Measurements from ENCODE around the gene KIF4A. TPM values are rescaled to one million over a fixed set of nuclear protein-coding genes. Genes with fewer than 3 reads are reported as not detected.
"Not testable (repeated sequence)": the region's sequence is repeated elsewhere in the genome, so short reads cannot be mapped to it uniquely, and the experiment has no call there.

The KIF4A gene
- total RNA-seq, 6 experiments from 2014 or later = 10.7 to 30.2 (median 25.8) TPM

DNA sequence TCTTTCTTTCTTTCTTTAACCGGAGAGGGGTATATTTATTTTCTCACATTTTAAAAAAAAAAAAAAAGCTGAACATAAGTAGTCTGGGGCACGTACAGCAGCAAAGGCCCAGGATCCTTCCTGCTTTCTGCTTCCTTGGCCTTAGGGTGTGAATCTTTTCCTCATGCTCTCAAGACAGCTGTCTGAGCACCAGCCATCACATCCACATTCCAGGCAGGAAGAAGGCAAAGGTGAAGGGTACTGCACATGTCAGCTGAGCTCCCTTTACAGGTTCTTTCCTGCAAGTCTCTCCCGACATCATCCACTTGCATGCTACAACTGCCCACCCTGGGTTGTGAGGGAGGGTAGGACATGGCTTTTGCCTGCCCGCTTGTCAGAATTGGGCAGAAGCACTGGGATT is 69.6 kb downstream of the KIF4A start:
- Mint-ChIP-seq H3K9me3 (no peaks in the 10 kb centered on the region), H3K27ac (no peak overlapping the region), H3K4me1 (ENCODE audit: low read depth) (no peaks in the 10 kb centered on the region), H3K36me3 (ENCODE audit: low read depth) (peaks cover 8% of the 10 kb centered on the region; the same call in 1 of the 2 replicates), H3K4me3 (no peak overlapping the region), H3K27me3 (ENCODE audit: insufficient read depth) (no peaks in the 10 kb centered on the region)
- TF ChIP-seq CTCF (IDR thresholded peaks at IDR 0.05) = no peak
- no peak for DNase-seq

DNA sequence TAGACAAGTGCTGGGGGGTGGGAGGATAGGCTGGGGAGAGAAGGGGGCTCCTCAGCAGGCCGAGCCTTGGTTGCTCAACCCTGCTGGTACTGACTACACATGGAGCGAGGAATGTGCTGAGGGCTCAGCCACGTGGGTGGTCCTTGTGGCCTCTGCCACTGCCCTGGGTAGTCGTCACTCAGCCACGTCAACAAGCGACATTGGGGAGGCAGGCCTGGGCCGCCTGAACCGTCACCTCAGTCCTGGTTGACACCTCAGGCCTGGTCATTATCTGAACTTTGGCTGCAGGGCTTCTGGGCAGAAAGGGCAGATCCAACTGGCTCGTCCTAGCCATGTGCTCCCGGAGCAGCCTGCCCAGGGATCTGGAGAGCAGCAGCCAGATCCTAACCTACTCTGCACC is 70.5 kb downstream of the KIF4A start:
- no peak for DNase-seq
- Mint-ChIP-seq H3K9me3 (no peaks in the 10 kb centered on the region), H3K4me1 (ENCODE audit: low read depth) (no peaks in the 10 kb centered on the region), H3K27me3 (ENCODE audit: insufficient read depth) (no peaks in the 10 kb centered on the region), H3K36me3 (ENCODE audit: low read depth) (peaks cover 8% of the 10 kb centered on the region; the same call in 1 of the 2 replicates), H3K27ac (no peak overlapping the region), H3K4me3 (no peak overlapping the region)
- no peak for TF ChIP-seq CTCF (IDR thresholded peaks at IDR 0.05)

DNA sequence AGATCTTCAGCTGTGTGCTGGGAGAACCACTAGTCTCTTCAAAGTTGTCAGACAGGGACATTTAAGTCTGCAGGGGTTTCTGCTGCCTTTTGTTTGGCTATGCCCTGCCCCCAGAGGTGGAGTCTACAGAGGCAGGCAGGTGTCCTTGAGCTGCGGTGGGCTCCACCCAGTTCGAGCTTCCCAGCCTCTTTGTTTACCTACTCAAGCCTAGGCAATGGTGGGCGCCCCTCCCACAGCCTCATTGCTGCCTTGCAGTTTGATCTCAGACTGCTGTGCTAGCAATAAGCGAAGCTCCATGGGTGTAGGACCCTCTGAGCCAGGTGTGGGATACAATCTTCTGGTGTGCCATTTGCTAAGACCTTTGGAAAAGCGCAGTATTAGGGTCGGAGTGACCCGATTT is 78.8 kb downstream of the KIF4A start:
- DNase-seq, H3K4me3 Mint-ChIP-seq: not testable (repeated sequence)

GRCh38 chrX:70386235-70386634 is 96.3 kb downstream of the KIF4A start:
- no peaks in the 10 kb centered on the region for H3K9me3 Mint-ChIP-seq
- H3K27me3 Mint-ChIP-seq (ENCODE audit: insufficient read depth) = no peaks in the 10 kb centered on the region; the same call in 1 of the 2 replicates
- no peaks in the 10 kb centered on the region; the same call in 1 of the 2 replicates for H3K36me3 Mint-ChIP-seq (ENCODE audit: low read depth)
- no peak for DNase-seq
- no peaks in the 10 kb centered on the region for H3K4me1 Mint-ChIP-seq (ENCODE audit: low read depth)
- H3K27ac Mint-ChIP-seq = no peak overlapping the region
- TF ChIP-seq CTCF (IDR thresholded peaks at IDR 0.05) = no peak
- no peak overlapping the region for H3K4me3 Mint-ChIP-seq

More for the DNA sequence above, 78.8 kb downstream of the KIF4A start:
- H3K27ac Mint-ChIP-seq; H3K9me3 Mint-ChIP-seq; H3K4me1 Mint-ChIP-seq (ENCODE audit: low read depth); H3K27me3 Mint-ChIP-seq (ENCODE audit: insufficient read depth); H3K36me3 Mint-ChIP-seq (ENCODE audit: low read depth): not testable (repeated sequence)

GRCh38 chrX:70398899-70399298 is 109.0 kb downstream of the KIF4A start:
- Mint-ChIP-seq H3K27ac (no peak overlapping the region), H3K4me3 (no peak overlapping the region), H3K9me3 (no peaks in the 10 kb centered on the region), H3K27me3 (ENCODE audit: insufficient read depth) (no peaks in the 10 kb centered on the region), H3K4me1 (ENCODE audit: low read depth) (no peaks in the 10 kb centered on the region), H3K36me3 (ENCODE audit: low read depth) (no peaks in the 10 kb centered on the region; the same call in 1 of the 2 replicates)
- no peak for DNase-seq
- TF ChIP-seq CTCF (IDR thresholded peaks at IDR 0.05) = no peak

GRCh38 chrX:70400181-70400580 is 110.3 kb downstream of the KIF4A start:
- not testable (repeated sequence) for H3K4me1 Mint-ChIP-seq (ENCODE audit: low read depth); DNase-seq; H3K27me3 Mint-ChIP-seq (ENCODE audit: insufficient read depth); H3K4me3 Mint-ChIP-seq; H3K9me3 Mint-ChIP-seq; H3K27ac Mint-ChIP-seq; H3K36me3 Mint-ChIP-seq (ENCODE audit: low read depth)

DNA sequence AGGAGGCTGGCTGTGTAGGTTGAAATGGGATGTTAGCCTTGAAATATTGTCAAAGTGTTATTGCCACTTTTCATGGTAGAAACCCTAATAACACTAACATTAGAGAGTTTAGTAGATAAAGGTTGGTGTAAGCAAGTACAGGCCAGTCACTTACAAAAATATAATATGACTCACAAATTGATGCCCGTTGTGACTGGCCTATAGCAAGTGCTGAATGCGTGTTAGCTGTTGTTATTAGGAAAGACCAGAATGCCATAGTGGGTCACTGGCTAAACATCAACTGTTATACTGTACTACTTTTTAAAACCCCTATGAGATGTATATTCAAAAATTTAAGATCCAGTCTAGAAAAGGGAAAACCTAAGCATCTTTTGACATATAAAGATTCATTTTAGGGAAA is 112.8 kb downstream of the KIF4A start:
- H3K27me3 Mint-ChIP-seq (ENCODE audit: insufficient read depth) = no peaks in the 10 kb centered on the region
- no peaks in the 10 kb centered on the region for H3K4me1 Mint-ChIP-seq (ENCODE audit: low read depth)
- no peak overlapping the region for H3K27ac Mint-ChIP-seq
- no peaks in the 10 kb centered on the region for H3K9me3 Mint-ChIP-seq
- H3K36me3 Mint-ChIP-seq (ENCODE audit: low read depth) = no peaks in the 10 kb centered on the region; the same call in 1 of the 2 replicates
- no peak overlapping the region for H3K4me3 Mint-ChIP-seq
- DNase-seq = no peak
- no peak for TF ChIP-seq CTCF (IDR thresholded peaks at IDR 0.05)
